CD14-positive monocyte (primary cell): ENCODE measurements around the gene PROM2. TPM values are rescaled to one million over a fixed set of nuclear protein-coding genes. Genes with fewer than 3 reads are reported as not detected.

Experiments used
- DNase-seq, 3 donors: peaks; one replicate each; pipeline ENCODE4 v3.0.0-alpha.2; 2011 to 2022
- H2AFZ ChIP-seq: 2 replicates; pipeline ENCODE4 v1.6.0; 2012; ENCODE audit warnings: mild to moderate bottlenecking, low read depth, low read length, inconsistent platforms; ENCODE audit not compliant: insufficient read depth, poor library complexity, severe bottlenecking
- H3K27ac ChIP-seq, 2 donors: 1 replicate in 1 of 2; 2 replicates in 1 of 2; pipeline ENCODE4 v1.5.1; 2012 to 2013; ENCODE audit warnings: low read length in 2 of 2, control low read depth in 1 of 2, inconsistent platforms in 1 of 2, low read depth in 1 of 2, mild to moderate bottlenecking in 1 of 2
- H3K27me3 ChIP-seq, 2 donors: one replicate each; pipeline versions ENCODE4 v1.6.0 to v1.6.1; 2011 to 2013; ENCODE audit warnings: low read length in 2 of 2; ENCODE audit not compliant: control insufficient read depth in 2 of 2, insufficient read depth in 2 of 2
- H3K36me3 ChIP-seq, 2 donors: replicated peaks in 1 of 2; 1 replicate in 1 of 2; 2 replicates in 1 of 2; pipeline versions ENCODE4 v1.5.1 to v1.6.1; 2012 to 2013; ENCODE audit warnings: low read length in 2 of 2, control low read depth in 1 of 2, inconsistent platforms in 1 of 2, mild to moderate bottlenecking in 1 of 2; ENCODE audit not compliant: insufficient read depth in 2 of 2, control insufficient read depth in 1 of 2
- H3K4me1 ChIP-seq, 2 donors: 1 replicate in 1 of 2; 2 replicates in 1 of 2; pipeline versions ENCODE4 v1.5.1 to v1.6.1; 2012 to 2013; ENCODE audit warnings: low read length in 2 of 2, control low read depth in 1 of 2, inconsistent platforms in 1 of 2, mild to moderate bottlenecking in 1 of 2, moderate library complexity in 1 of 2; ENCODE audit not compliant: insufficient read depth in 2 of 2, control insufficient read depth in 1 of 2
- H3K4me2 ChIP-seq: replicated peaks from 2 replicates; pipeline ENCODE3; 2012; ENCODE audit warnings: low read length, moderate library complexity, mild to moderate bottlenecking; ENCODE audit not compliant: poor library complexity, severe bottlenecking; ENCODE audit errors: extremely low read depth
- H3K4me3 ChIP-seq, 3 experiments: fragments of 200-600 bp in 1 of 3; sonication (generic) in 1 of 3; replicated peaks in 1 of 3; 1 replicate in 2 of 3; 2 replicates in 1 of 3; pipeline ENCODE4 v1.5.1; 2011 to 2013; ENCODE audit warnings: low read length in 3 of 3, mild to moderate bottlenecking in 3 of 3, control low read depth in 2 of 3, low read depth in 2 of 3, inconsistent platforms in 1 of 3, moderate library complexity in 1 of 3
- H3K79me2 ChIP-seq: 2 replicates; pipeline ENCODE4 v1.6.0; 2012; ENCODE audit warnings: mild to moderate bottlenecking, control low read depth, inconsistent platforms, low read length, moderate library complexity; ENCODE audit not compliant: insufficient read depth
- H3K9ac ChIP-seq: 2 replicates; pipeline ENCODE4 v1.6.0; 2017; ENCODE audit warnings: low read length, mild to moderate bottlenecking; ENCODE audit not compliant: insufficient read depth, poor library complexity, severe bottlenecking
- H3K9me3 ChIP-seq, 2 donors: replicated peaks in 1 of 2; 1 replicate in 1 of 2; 2 replicates in 1 of 2; pipeline versions ENCODE4 v1.5.1 to v1.6.1; 2012 to 2013; ENCODE audit warnings: low read length in 2 of 2, control low read depth in 1 of 2; ENCODE audit not compliant: control insufficient read depth in 1 of 2, insufficient read depth in 1 of 2
- H4K20me1 ChIP-seq: 2 replicates; pipeline ENCODE4 v1.6.0; 2012; ENCODE audit warnings: mild to moderate bottlenecking, low read length, control low read depth, moderate library complexity; ENCODE audit not compliant: insufficient read depth
- H3K27ac Mint-ChIP-seq, 7 donors: one replicate each; pipeline ENCODE4 v1.8.0; 2020; ENCODE audit warnings: mild to moderate bottlenecking in 7 of 7, mixed read lengths in 7 of 7, moderate library complexity in 6 of 7, inconsistent platforms in 2 of 7
- H3K27me3 Mint-ChIP-seq, 3 donors: one replicate each; pipeline ENCODE4 v1.8.0; 2021 to 2022; ENCODE audit warnings: low read depth in 3 of 3, mild to moderate bottlenecking in 3 of 3, mixed read lengths in 3 of 3, moderate library complexity in 3 of 3, inconsistent platforms in 1 of 3
- H3K36me3 Mint-ChIP-seq, 2 donors: one replicate each; pipeline ENCODE4 v1.8.0; 2020; ENCODE audit warnings: mixed read lengths in 2 of 2, inconsistent platforms in 1 of 2, mild to moderate bottlenecking in 1 of 2
- H3K4me1 Mint-ChIP-seq: one replicate; pipeline ENCODE4 v1.8.0; 2020; ENCODE audit warnings: mild to moderate bottlenecking, mixed read lengths
- H3K4me3 Mint-ChIP-seq, 2 donors: one replicate each; pipeline ENCODE4 v1.8.0; 2020; ENCODE audit warnings: mild to moderate bottlenecking in 2 of 2, mixed read lengths in 2 of 2, moderate library complexity in 1 of 2
- H3K9me3 Mint-ChIP-seq, 7 donors: one replicate each; pipeline ENCODE4 v1.8.0; 2020 to 2022; ENCODE audit warnings: mixed read lengths in 7 of 7, mild to moderate bottlenecking in 6 of 7, moderate library complexity in 6 of 7, inconsistent platforms in 2 of 7
- CTCF ChIP-seq: fragments of 200-600 bp; IDR thresholded peaks from one replicate; pipeline ENCODE4 v1.8.0; 2022; ENCODE audit warnings: antibody characterized with exemption, mild to moderate bottlenecking
- WGBS: methylation state at CpG from one replicate; pipeline ENCODE4 v1.1.5; 2013; ENCODE audit warnings: missing lambda C conversion rate; ENCODE audit not compliant: insufficient coverage; 5-methylcytosine and 5-hydroxymethylcytosine counted together
- intact Hi-C, 2 donors: fragments of 100-400 bp; cut with micrococcal nuclease; formaldehyde crosslinking; loops; one replicate each; pipeline versions ENCODE4 v1.15.0 to v1.15.1; 2023
- polyA plus RNA-seq, 3 donors: library from polyadenylated mRNA; depleted of rRNA in 1 of 3; unstranded in 2 of 3; stranded (reverse) in 1 of 3; fragments of 300-500 nt in 2 of 3; fragments of >200 nt in 1 of 3; fragmentation: Illumina TruSeq in 2 of 3; gene quantifications; 1 replicate in 2 of 3; 2 replicates in 1 of 3; pipeline ENCODE4 v1.2.3, GENCODE V29; 2012 to 2021

Gene PROM2
- polyA plus RNA-seq, 3 donors: 0.41 TPM; not detected in 2

GRCh38 chr2:95264624-95265023, 9.6 kb upstream of the PROM2 start:
- Mint-ChIP-seq H3K9me3 (peaks cover 0 to 6% (median 0%) of the 10 kb centered on the region in 7 donors), H3K36me3 (no peaks in the 10 kb centered on the region), H3K4me1 (peaks cover 13% of the 10 kb centered on the region), H3K4me3 (no peak overlapping the region), H3K27ac (no peak overlapping the region), H3K27me3 (peaks cover 0 to 3% (median 2%) of the 10 kb centered on the region in 3 donors)
- Histone ChIP-seq H3K4me2 (no peak overlapping the region), H3K27me3 (no peaks in the 10 kb centered on the region), H4K20me1 (no peaks in the 10 kb centered on the region), H3K79me2 (no peaks in the 10 kb centered on the region), H2AFZ (no peak overlapping the region), H3K27ac (no peak overlapping the region), H3K4me3 (no peak overlapping the region), H3K36me3 (no peaks in the 10 kb centered on the region), H3K4me1 (peaks cover 12 to 14% of the 10 kb centered on the region in 2 donors), H3K9me3 (no peaks in the 10 kb centered on the region), H3K9ac (no peak overlapping the region)
- intact Hi-C loops: no loop called here
- 87% methylated on average over 5 of the region's 6 CpGs for WGBS
- no peak for TF ChIP-seq CTCF
- no peak for DNase-seq

GRCh38 chr2:95265182-95265581, 9.1 kb upstream of the PROM2 start:
- no peaks in the 10 kb centered on the region for H4K20me1 ChIP-seq
- peaks cover 9% of the 10 kb centered on the region for H3K4me1 Mint-ChIP-seq
- H2AFZ ChIP-seq: no peak overlapping the region
- H3K27me3 Mint-ChIP-seq: peaks cover 0 to 3% (median 2%) of the 10 kb centered on the region in 3 donors
- no peak overlapping the region for H3K27ac Mint-ChIP-seq
- H3K27me3 ChIP-seq: no peaks in the 10 kb centered on the region
- H3K9ac ChIP-seq: no peak overlapping the region
- H3K9me3 Mint-ChIP-seq: peaks cover 0 to 6% (median 0%) of the 10 kb centered on the region in 7 donors
- no peaks in the 10 kb centered on the region for H3K36me3 Mint-ChIP-seq
- H3K4me2 ChIP-seq: no peak overlapping the region
- no peaks in the 10 kb centered on the region for H3K79me2 ChIP-seq
- H3K4me3 ChIP-seq: no peak overlapping the region
- H3K4me1 ChIP-seq: peaks cover 6 to 8% of the 10 kb centered on the region in 2 donors
- H3K27ac ChIP-seq: no peak overlapping the region
- no peaks in the 10 kb centered on the region for H3K36me3 ChIP-seq
- TF ChIP-seq CTCF: no peak
- intact Hi-C loops: no loop called here
- H3K4me3 Mint-ChIP-seq: no peak overlapping the region
- H3K9me3 ChIP-seq: no peaks in the 10 kb centered on the region
- no peak for DNase-seq
- 94% methylated on average over 2 of the region's 4 CpGs for WGBS
